Choroid plexus epithelial cell (primary cell): ENCODE data around the gene ZNF98.

Experiments used
- DNase-seq: peaks from one replicate; pipeline ENCODE4 v3.0.0-alpha.2; 2010; ENCODE audit warnings: low read depth
- H3K4me3 ChIP-seq: 2 replicates; pipeline ENCODE4 v1.5.1; 2011; ENCODE audit warnings: low read depth, mild to moderate bottlenecking, control low read depth, low read length, moderate library complexity
- TF ChIP-seq, protein P1 (sequence below): conservative IDR thresholded peaks from 2 replicates; pipeline ENCODE4 v1.5.1; 2011; ENCODE audit warnings: low read depth, mild to moderate bottlenecking, control low read depth, inconsistent platforms, low read length, moderate library complexity

ZNF98 gene

DNA sequence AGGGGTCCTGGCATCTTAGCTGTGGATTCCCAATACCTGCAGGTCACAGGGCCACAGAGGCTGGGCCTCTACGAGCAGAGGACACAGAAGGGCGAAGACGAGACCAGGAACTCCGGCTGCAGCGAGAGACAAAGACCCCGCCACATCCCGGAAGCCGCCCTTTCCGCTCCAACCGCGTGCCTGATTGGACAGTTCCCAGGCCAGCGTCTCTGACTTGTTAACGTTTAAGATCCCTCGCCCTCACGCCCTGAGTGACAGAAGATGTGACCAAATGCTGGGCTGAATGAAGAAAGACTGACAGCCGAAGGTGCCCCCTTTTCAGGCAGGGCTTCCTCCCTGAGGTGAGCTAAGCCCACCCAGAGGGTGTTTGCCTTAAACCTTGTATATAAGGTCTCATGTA is at the start of gene ZNF98:
Gene ZNF98, minus strand, starts transcription at position 136 of the 400 bp plus-strand sequence. Its CDS starts 122 bp downstream, at position 14.
- no peak within 1 kb of the TSS for H3K4me3 ChIP-seq
- no peak for DNase-seq
- TF ChIP-seq, protein P1, sequence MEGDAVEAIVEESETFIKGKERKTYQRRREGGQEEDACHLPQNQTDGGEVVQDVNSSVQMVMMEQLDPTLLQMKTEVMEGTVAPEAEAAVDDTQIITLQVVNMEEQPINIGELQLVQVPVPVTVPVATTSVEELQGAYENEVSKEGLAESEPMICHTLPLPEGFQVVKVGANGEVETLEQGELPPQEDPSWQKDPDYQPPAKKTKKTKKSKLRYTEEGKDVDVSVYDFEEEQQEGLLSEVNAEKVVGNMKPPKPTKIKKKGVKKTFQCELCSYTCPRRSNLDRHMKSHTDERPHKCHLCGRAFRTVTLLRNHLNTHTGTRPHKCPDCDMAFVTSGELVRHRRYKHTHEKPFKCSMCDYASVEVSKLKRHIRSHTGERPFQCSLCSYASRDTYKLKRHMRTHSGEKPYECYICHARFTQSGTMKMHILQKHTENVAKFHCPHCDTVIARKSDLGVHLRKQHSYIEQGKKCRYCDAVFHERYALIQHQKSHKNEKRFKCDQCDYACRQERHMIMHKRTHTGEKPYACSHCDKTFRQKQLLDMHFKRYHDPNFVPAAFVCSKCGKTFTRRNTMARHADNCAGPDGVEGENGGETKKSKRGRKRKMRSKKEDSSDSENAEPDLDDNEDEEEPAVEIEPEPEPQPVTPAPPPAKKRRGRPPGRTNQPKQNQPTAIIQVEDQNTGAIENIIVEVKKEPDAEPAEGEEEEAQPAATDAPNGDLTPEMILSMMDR, result no peak

DNA sequence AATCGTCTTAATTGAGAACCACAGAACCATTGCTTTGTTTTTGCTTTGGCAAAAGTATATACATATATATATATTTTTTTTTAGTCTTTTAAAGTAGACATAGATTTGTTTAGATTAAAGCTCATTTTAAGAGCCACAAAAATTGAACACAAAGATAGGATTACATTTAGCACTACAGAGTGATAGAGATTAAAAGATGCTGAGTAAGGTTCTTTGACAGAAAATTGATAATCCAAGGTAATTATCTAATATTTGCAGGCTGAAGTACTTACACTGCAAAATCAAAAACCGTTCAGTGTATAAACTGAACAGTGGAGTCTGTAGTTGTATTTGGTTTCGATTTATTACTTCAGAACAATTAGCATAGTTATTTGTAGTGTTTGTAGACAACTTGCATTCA is 24.5 kb upstream of the ZNF98 start:
- no peak for DNase-seq
- no peak overlapping the region for H3K4me3 ChIP-seq
- TF ChIP-seq, protein P1, result no peak

DNA sequence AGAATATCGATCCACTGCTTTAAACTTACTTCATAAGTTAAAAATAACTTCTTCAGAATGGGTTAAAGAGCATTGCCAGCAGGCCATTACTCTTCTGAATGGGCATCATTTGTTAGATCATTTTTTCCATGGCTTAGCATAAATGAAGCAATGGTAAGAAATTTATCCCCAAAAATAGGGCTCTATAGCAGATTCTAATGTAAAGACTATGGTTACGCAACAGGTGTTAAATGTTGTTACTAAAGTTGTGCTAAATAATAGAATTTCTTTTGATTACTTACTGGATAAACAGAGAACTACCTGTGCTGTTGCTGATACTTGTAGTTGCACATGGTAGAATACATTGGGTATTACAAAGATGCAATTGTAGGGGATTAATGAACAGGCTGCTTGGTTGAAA is 15.9 kb upstream of the ZNF98 start:
- no peak for DNase-seq
- TF ChIP-seq, protein P1, result no peak
- no peak overlapping the region for H3K4me3 ChIP-seq

DNA sequence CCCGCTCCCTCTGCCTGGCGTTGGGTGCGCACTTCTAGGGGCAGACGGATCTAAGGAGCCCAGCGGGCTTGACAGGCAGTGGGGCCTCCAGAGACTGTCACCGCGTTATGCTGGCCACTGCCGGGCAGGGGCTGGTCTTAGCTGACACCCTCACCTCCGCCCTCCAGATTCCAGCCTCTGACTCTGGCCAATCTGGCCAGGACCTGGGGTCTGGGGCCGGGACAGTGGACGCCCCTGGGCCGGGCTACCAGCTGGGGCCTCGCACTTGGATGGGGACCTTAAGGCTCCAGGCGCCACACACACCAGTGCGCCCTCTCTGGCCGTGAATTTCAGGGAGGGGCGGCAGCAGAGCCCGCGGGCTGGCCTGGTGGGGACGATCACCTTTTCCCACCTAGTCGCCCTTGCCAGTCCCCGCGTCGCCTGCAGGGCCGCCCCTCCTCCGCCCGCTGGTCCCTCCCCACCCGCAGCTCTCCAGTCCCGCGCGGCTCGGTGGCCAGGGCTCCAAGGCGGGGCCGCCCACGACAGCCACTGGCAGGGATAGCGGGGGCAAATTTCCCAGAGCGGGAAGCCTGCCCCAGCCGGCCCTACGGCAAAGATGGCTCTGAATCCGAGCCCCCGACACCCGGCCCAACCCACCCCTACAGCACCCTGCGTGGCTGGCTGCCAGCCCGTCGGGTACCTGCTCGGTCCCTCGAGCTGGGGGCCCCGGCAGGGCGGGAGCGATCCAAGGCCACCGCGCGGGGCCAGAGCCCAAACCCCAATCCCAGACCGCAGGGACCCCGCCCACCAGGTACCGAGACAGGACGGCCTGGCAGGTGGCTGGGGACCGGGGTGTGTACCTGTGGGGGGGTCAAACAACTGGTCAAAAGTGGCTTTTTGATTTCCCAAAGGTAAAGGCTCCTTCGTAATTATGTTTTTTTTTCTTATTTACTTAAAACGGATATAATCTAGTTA is 6.1 kb upstream of the ZNF98 start:
- TF ChIP-seq, protein P1, result no peak
- no peak overlapping the region for H3K4me3 ChIP-seq
- DNase-seq, result no peak

DNA sequence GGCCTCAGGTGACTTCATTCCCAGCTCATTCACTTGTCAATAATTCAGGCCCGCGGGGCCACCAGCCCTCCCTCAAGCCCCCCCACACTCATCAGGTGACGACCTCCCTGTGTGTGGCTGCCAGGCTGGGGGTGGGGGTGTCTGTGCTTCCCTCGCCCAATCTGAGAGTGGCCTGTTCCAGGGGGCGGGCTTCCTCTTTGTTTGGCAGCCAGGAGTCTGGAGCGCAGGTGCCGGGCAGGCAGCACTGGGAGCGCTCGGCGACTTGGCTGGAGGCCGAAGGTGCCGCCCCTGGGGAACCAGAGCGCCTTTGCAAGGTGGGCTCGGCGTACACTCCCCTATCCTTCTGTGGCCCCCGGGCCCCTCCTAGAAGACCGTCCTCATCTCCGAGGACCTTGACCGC is 5.4 kb upstream of the ZNF98 start:
- H3K4me3 ChIP-seq, result no peak overlapping the region
- no peak for DNase-seq

DNA sequence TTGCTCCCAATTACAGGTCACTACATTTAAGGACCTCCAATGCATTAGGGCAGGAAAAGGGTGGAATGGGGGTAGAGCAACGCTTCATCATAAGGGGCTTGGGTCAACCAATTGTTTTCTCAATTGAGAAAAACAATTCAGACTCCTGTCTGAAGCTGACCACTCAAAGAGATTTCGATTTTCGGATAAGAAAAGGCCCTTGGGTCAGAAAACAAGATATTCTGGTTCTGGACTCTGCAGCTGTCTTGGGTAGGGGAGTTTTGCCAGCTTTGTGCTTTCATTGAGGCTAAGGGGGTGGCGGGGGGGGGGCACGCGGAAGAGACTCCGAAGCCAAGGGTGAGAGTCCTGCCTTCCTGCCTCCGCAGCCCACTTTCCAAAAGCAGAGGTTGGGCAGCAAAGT is 4.8 kb upstream of the ZNF98 start:
- H3K4me3 ChIP-seq, result no peak overlapping the region
- TF ChIP-seq, protein P1, result no peak
- no peak for DNase-seq

More for the DNA sequence above, 5.4 kb upstream of the ZNF98 start:
- TF ChIP-seq, protein P1, result no peak

DNA sequence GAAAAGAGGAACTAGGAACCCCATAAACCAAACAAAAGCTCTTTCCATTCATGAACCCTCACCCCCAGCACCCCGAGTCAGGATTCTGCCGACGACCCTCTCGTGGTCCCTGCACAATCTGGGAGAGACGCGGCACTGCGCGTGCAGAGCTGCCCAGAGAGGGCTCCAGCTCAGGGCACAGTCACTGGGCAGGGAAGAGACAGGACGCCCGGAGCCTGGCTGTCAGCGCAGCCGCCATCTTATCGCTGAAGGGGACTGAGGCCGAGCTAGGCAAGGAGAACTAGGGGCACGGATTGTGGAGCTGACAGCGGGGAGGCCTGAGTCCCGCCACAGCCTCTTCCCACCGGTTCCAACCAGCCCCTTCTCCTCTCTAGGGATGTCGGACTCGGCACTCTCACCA is 349 bp downstream of the ZNF98 start:
- no peak for DNase-seq
- TF ChIP-seq, protein P1, result no peak
- no peak overlapping the region for H3K4me3 ChIP-seq
